Fibroblast of lung (primary cell): Measurements from ENCODE around the gene SHC1. TPM values are rescaled to one million over a fixed set of nuclear protein-coding genes. Genes with fewer than 3 reads are reported as not detected.

ENCODE experiments used
- DNase-seq, 2 donors: peaks; one replicate each; pipeline versions ENCODE4 v3.0.0 to v3.0.0-alpha.2; 2010; ENCODE audit warnings: low read depth in 2 of 2
- H2AFZ ChIP-seq: 2 replicates; pipeline ENCODE4 v1.5.1; 2012; ENCODE audit warnings: low read length, control low read depth, inconsistent platforms
- H3K27ac ChIP-seq: 2 replicates; pipeline ENCODE4 v1.5.1; 2011; ENCODE audit warnings: low read length, control low read depth; ENCODE audit not compliant: insufficient read depth
- H3K27me3 ChIP-seq: 2 replicates; pipeline ENCODE4 v1.5.1; 2011; ENCODE audit warnings: mild to moderate bottlenecking, low read length; ENCODE audit not compliant: control insufficient read depth, insufficient read depth
- H3K36me3 ChIP-seq: 2 replicates; pipeline ENCODE4 v1.5.1; 2011; ENCODE audit warnings: low read length; ENCODE audit not compliant: control insufficient read depth, insufficient read depth
- H3K4me1 ChIP-seq: 2 replicates; pipeline ENCODE4 v1.5.1; 2011; ENCODE audit warnings: low read length; ENCODE audit not compliant: control insufficient read depth, insufficient read depth; ENCODE audit errors: extremely low read depth
- H3K4me2 ChIP-seq: 2 replicates; pipeline ENCODE4 v1.5.1; 2011; ENCODE audit warnings: low read length, control low read depth; ENCODE audit not compliant: insufficient read depth; ENCODE audit errors: extremely low read depth
- H3K4me3 ChIP-seq, 4 experiments: fragments of 200-600 bp in 1 of 4; sonication (generic) in 1 of 4; replicated peaks in 1 of 4; 2 replicates each; pipeline ENCODE4 v1.5.1; 2011 to 2016; ENCODE audit warnings: low read length in 4 of 4, low read depth in 3 of 4, mild to moderate bottlenecking in 3 of 4, control low read depth in 2 of 4, inconsistent platforms in 1 of 4, mixed read lengths in 1 of 4; ENCODE audit not compliant: insufficient read depth in 1 of 4; ENCODE audit errors: control extremely low read depth in 1 of 4
- H3K79me2 ChIP-seq: 2 replicates; pipeline ENCODE4 v1.5.1; 2012; ENCODE audit warnings: mild to moderate bottlenecking, low read length, inconsistent platforms; ENCODE audit not compliant: control insufficient read depth, insufficient read depth
- H3K9ac ChIP-seq: 2 replicates; pipeline ENCODE4 v1.5.1; 2011; ENCODE audit warnings: mild to moderate bottlenecking, low read length, control low read depth; ENCODE audit not compliant: insufficient read depth
- H3K9me3 ChIP-seq: 2 replicates; pipeline ENCODE4 v1.5.1; 2012; ENCODE audit warnings: low read depth, low read length; ENCODE audit not compliant: control insufficient read depth, insufficient read depth
- H4K20me1 ChIP-seq: 2 replicates; pipeline ENCODE4 v1.5.1; 2011; ENCODE audit warnings: low read length; ENCODE audit not compliant: control insufficient read depth, insufficient read depth; ENCODE audit errors: extremely low read depth
- CTCF ChIP-seq, 2 donors: IDR thresholded peaks in 1 of 2; conservative IDR thresholded peaks in 1 of 2; 1 replicate in 1 of 2; 2 replicates in 1 of 2; pipeline ENCODE4 v1.5.1; 2011 to 2012; ENCODE audit warnings: low read length in 2 of 2, control low read depth in 1 of 2, inconsistent platforms in 1 of 2, low read depth in 1 of 2, mild to moderate bottlenecking in 1 of 2
- EZH2 ChIP-seq: IDR thresholded peaks from 2 replicates; pipeline ENCODE4 v1.5.1; 2012; ENCODE audit warnings: low read length, control low read depth, mild to moderate bottlenecking; ENCODE audit errors: missing control alignments
- polyA plus RNA-seq, 2 donors: library from polyadenylated mRNA; depleted of rRNA in 1 of 2; stranded (reverse) in 1 of 2; unstranded in 1 of 2; fragments of >200 nt; gene quantifications; 2 replicates each; pipeline ENCODE4 v1.2.1, GENCODE V29; 2011 to 2012; ENCODE audit warnings: missing spikeins in 1 of 2
- total RNA-seq: library from RNA; depleted of rRNA; stranded (reverse); fragments of >200 nt; gene quantifications from 2 replicates; pipeline ENCODE4 v1.2.1, GENCODE V29; 2014

SHC1 gene
- total and polyA plus RNA-seq, 2 donors (not counting 1 experiment from before 2014, with no cell fraction given): 245 to 277 TPM

GRCh38 chr1:154961207-154962155, 9.1 kb downstream of the SHC1 start, which contains the start of gene PYGO2:
Gene PYGO2 (minus strand): TSS chr1:154961782. CDS start chr1:154961576, 206 bp downstream.
- DNase-seq: peak; percentile 72 to 80
- peak within 1 kb of the TSS; percentile 97 for H3K9ac ChIP-seq
- no peaks in the 10 kb centered on the region for H3K27me3 ChIP-seq
- peak within 1 kb of the TSS; percentile 76 to 88 (median 80) for H3K4me3 ChIP-seq
- H3K27ac ChIP-seq: peak within 1 kb of the TSS; percentile 91
- H3K4me2 ChIP-seq: peak within 1 kb of the TSS; percentile 98
- no peaks in the 10 kb centered on the region for H4K20me1 ChIP-seq
- peak within 1 kb of the TSS; percentile 42 for H2AFZ ChIP-seq
- TF ChIP-seq CTCF (conservative IDR thresholded peaks at IDR 0.05 in 1 of 2, IDR thresholded peaks at IDR 0.05 in 1 of 2; ENCODE audit: low read depth in 1 of 2, low read length in 2 of 2): peak in 1 of 2 donors; percentile 45
- no peak for TF ChIP-seq EZH2
- peaks cover 22% of the 10 kb centered on the region for H3K36me3 ChIP-seq
- no peaks in the 10 kb centered on the region for H3K9me3 ChIP-seq
- H3K79me2 ChIP-seq: peaks cover 19% of the 10 kb centered on the region
- peaks cover 8% of the 10 kb centered on the region for H3K4me1 ChIP-seq

GRCh38 chr1:154960446-154961136, 10.0 kb downstream of the SHC1 start:
- no peak overlapping the region for H2AFZ ChIP-seq
- TF ChIP-seq CTCF (conservative IDR thresholded peaks at IDR 0.05 in 1 of 2, IDR thresholded peaks at IDR 0.05 in 1 of 2; ENCODE audit: low read depth in 1 of 2, low read length in 2 of 2) (no peak), EZH2 (no peak)

GRCh38 chr1:154959426-154959780, 11.1 kb downstream of the SHC1 start:
- no peaks in the 10 kb centered on the region for H4K20me1 ChIP-seq
- no peak overlapping the region for H2AFZ ChIP-seq
- H3K79me2 ChIP-seq: peaks cover 11% of the 10 kb centered on the region
- no peaks in the 10 kb centered on the region for H3K27me3 ChIP-seq
- peaks cover 10% of the 10 kb centered on the region for H3K36me3 ChIP-seq
- H3K4me3 ChIP-seq: no peak overlapping the region
- peaks cover 16% of the 10 kb centered on the region for H3K4me1 ChIP-seq
- TF ChIP-seq EZH2 (no peak), CTCF (conservative IDR thresholded peaks at IDR 0.05 in 1 of 2, IDR thresholded peaks at IDR 0.05 in 1 of 2; ENCODE audit: low read depth in 1 of 2, low read length in 2 of 2) (no peak)
- no peak overlapping the region for H3K27ac ChIP-seq
- no peak overlapping the region for H3K9ac ChIP-seq
- H3K4me2 ChIP-seq: no peak overlapping the region
- no peaks in the 10 kb centered on the region for H3K9me3 ChIP-seq
- DNase-seq: no peak

More at GRCh38 chr1:154960446-154961136, 10.0 kb downstream of the SHC1 start:
- no peaks in the 10 kb centered on the region for H4K20me1 ChIP-seq
- peak overlapping the region; percentile 98 for H3K4me2 ChIP-seq
- H3K4me1 ChIP-seq: peaks cover 10% of the 10 kb centered on the region
- H3K36me3 ChIP-seq: peaks cover 17% of the 10 kb centered on the region
- peaks cover 13% of the 10 kb centered on the region for H3K79me2 ChIP-seq
- peak overlapping the region; percentile 25 for H3K9ac ChIP-seq
- H3K27me3 ChIP-seq: no peaks in the 10 kb centered on the region
- no peaks in the 10 kb centered on the region for H3K9me3 ChIP-seq
- DNase-seq: no peak
- peak overlapping the region; percentile 76 to 88 (median 80) for H3K4me3 ChIP-seq
- peak overlapping the region; percentile 91 for H3K27ac ChIP-seq
